Karpas-422 (cell line): ENCODE results near the gene LRRIQ1. TPM values are rescaled to one million over a fixed set of nuclear protein-coding genes. Genes with fewer than 3 reads are reported as not detected.

Source experiments
- DNase-seq: peaks from one replicate; pipeline ENCODE4 v3.0.0-alpha.2; 2015
- H2AFZ ChIP-seq: fragments of 200-600 bp; sonication (generic); 2 replicates; pipeline ENCODE4 v1.6.1; 2014; ENCODE audit warnings: antibody characterized with exemption, low read length, mixed read lengths
- H3K27ac ChIP-seq: fragments of 200-600 bp; sonication (generic); 2 replicates; pipeline ENCODE4 v1.5.1; 2014; ENCODE audit warnings: mild to moderate bottlenecking, low read length, moderate library complexity
- H3K27me3 ChIP-seq: fragments of 200-600 bp; sonication (generic); 2 replicates; pipeline ENCODE4 v1.6.1; 2014; ENCODE audit warnings: low read length, mixed read lengths
- H3K36me3 ChIP-seq: fragments of 200-600 bp; sonication (generic); 2 replicates; pipeline ENCODE4 v1.6.1; 2014; ENCODE audit warnings: low read length, mixed read lengths; ENCODE audit not compliant: insufficient read depth
- H3K4me1 ChIP-seq: fragments of 200-600 bp; sonication (generic); 2 replicates; pipeline ENCODE4 v1.6.1; 2014; ENCODE audit warnings: mild to moderate bottlenecking, low read length, mixed read lengths
- H3K4me2 ChIP-seq: fragments of 200-600 bp; sonication (generic); 2 replicates; pipeline ENCODE4 v1.6.1; 2014; ENCODE audit warnings: low read length, low read depth, mild to moderate bottlenecking; ENCODE audit not compliant: poor library complexity, severe bottlenecking
- H3K4me3 ChIP-seq: fragments of 200-600 bp; sonication (generic); 2 replicates; pipeline ENCODE4 v1.5.1; 2014; ENCODE audit warnings: mild to moderate bottlenecking, antibody characterized with exemption, low read length, mixed read lengths
- H3K79me2 ChIP-seq: fragments of 200-600 bp; sonication (generic); 2 replicates; pipeline ENCODE4 v1.6.1; 2014; ENCODE audit warnings: mild to moderate bottlenecking, low read length, mixed read lengths
- H3K9ac ChIP-seq: fragments of 200-600 bp; sonication (generic); 2 replicates; pipeline ENCODE4 v1.6.0; 2014; ENCODE audit warnings: low read length
- H3K9me2 ChIP-seq: fragments of 200-600 bp; sonication (generic), shearing (Covaris generic); replicated peaks from 2 replicates; pipeline ENCODE4 v1.6.0; 2014; ENCODE audit warnings: mild to moderate bottlenecking, low read length, moderate library complexity; ENCODE audit not compliant: insufficient read depth
- H3K9me3 ChIP-seq: fragments of 300-700, 200-600 bp; sonication (generic); 2 replicates; pipeline ENCODE4 v1.6.1; 2014; ENCODE audit warnings: low read length, mixed read lengths
- H4K20me1 ChIP-seq: fragments of 200-600 bp; sonication (generic); 2 replicates; pipeline ENCODE4 v1.6.1; 2014; ENCODE audit warnings: mild to moderate bottlenecking, antibody characterized with exemption, low read length, low read depth; ENCODE audit not compliant: insufficient read depth
- total RNA-seq: library from RNA; depleted of rRNA; stranded (reverse); fragments of >200 nt; shearing (Covaris generic); gene quantifications from 2 replicates; pipeline ENCODE4 v1.2.3, GENCODE V29; 2014; ENCODE audit warnings: low replicate concordance

Gene LRRIQ1
- total RNA-seq, 1 experiment from 2014 or later, result not detected

DNA sequence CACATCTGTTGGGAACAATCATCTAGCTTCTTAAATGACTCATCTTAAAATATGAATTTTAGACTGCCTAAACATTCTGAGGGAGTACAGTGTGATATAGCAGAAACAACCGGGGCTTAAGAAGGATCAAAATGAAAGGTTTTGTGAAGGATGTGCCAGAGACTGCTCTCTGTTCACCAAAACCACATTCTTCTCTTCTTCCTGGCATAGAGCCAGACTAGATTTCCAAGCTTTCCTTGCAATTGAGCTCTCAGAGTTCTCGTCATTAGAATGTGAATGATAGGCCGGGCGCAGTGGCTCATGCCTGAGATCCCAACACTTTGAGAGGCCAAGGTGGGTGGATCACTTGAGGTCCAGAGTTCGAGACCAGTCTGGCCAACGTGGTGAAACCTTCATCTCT is 94.5 kb downstream of the LRRIQ1 start:
- no peak for DNase-seq
- no peaks in the 10 kb centered on the region for H3K36me3 ChIP-seq
- no peak overlapping the region for H3K4me3 ChIP-seq

DNA sequence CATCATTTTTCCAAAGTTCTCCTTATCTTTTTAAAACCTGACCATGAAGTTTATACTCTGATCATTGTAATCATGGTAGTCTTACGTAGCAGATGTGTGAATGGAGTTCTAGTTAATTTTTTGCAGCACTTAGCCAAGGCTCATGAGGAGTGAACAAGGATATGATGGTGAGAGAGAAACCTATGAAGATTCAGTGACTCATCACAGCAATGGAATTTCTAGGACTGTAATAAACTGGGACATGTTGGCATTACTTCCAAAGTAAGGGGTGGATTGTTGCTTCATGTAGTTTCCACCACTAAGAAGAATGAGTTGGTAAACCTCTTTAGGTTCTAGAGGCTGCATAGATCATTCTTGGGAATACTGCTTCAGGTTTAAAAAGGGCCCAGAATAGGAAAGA is 102.7 kb downstream of the LRRIQ1 start:
- Histone ChIP-seq H3K9me2 (no peaks in the 10 kb centered on the region), H3K9ac (no peak overlapping the region), H3K4me2 (no peak overlapping the region), H3K79me2 (no peaks in the 10 kb centered on the region), H3K36me3 (no peaks in the 10 kb centered on the region), H3K4me1 (no peaks in the 10 kb centered on the region), H2AFZ (no peak overlapping the region), H3K27ac (no peak overlapping the region), H3K9me3 (peaks cover 13% of the 10 kb centered on the region; the same call in 1 of the 2 replicates), H3K4me3 (no peak overlapping the region), H4K20me1 (no peaks in the 10 kb centered on the region), H3K27me3 (no peaks in the 10 kb centered on the region)
- no peak for DNase-seq

More for the DNA sequence above, 94.5 kb downstream of the LRRIQ1 start:
- H3K27ac ChIP-seq, result no peak overlapping the region
- H3K9me2 ChIP-seq, result no peaks in the 10 kb centered on the region
- H3K9ac ChIP-seq, result no peak overlapping the region
- no peaks in the 10 kb centered on the region for H4K20me1 ChIP-seq
- H3K27me3 ChIP-seq, result no peaks in the 10 kb centered on the region
- H2AFZ ChIP-seq, result no peak overlapping the region
- H3K79me2 ChIP-seq, result no peaks in the 10 kb centered on the region
- peaks cover 4% of the 10 kb centered on the region; the same call in 1 of the 2 replicates for H3K9me3 ChIP-seq
- no peaks in the 10 kb centered on the region for H3K4me1 ChIP-seq
- H3K4me2 ChIP-seq, result no peak overlapping the region

DNA sequence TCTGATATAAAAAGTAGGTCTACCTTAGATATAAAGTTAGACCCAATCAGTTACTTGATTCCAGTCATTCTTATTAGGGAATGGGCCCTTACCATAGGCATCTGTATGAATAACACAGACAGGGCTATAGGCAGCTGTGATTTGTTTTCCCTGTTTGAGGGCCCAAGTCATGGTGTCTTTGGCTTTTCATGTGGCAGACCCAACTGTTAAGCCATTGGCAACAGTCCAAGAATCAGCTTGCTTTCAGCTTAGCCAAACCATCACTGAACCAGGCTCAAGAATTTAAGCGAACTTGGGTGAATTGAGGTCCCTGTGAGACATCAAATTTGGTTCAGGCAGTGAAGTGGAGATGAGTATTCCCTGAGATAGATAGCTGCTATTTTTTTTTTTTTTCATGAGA is 111.2 kb downstream of the LRRIQ1 start:
- H4K20me1 ChIP-seq, result no peaks in the 10 kb centered on the region
- H3K4me1 ChIP-seq, result no peaks in the 10 kb centered on the region
- DNase-seq, result no peak
- no peaks in the 10 kb centered on the region for H3K36me3 ChIP-seq
- no peaks in the 10 kb centered on the region for H3K9me2 ChIP-seq
- no peaks in the 10 kb centered on the region for H3K27me3 ChIP-seq
- no peak overlapping the region for H3K9ac ChIP-seq
- peaks cover 7% of the 10 kb centered on the region for H3K9me3 ChIP-seq
- H3K4me2 ChIP-seq, result no peak overlapping the region
- H3K4me3 ChIP-seq, result no peak overlapping the region
- no peaks in the 10 kb centered on the region for H3K79me2 ChIP-seq
- no peak overlapping the region for H3K27ac ChIP-seq
- H2AFZ ChIP-seq, result no peak overlapping the region

DNA sequence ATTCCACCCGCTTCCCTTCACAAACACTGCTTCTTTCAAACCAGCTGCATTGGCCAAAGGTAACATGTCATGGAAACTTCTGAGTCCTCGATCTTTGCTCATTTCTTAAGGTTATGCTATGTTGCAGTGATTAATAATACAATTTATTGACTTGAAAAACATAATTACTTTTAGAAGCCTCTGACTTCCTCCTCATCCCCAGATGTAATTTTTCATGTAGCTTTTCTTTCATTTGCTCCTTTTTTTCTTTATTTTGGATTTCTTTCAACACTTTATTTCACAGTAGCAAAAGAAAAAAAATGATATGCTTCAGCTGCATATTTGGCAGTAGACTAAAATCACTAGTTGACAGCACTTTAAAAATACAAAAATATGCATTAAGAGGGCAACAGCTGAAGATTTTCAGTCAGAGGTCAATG is 116.2 kb downstream of the LRRIQ1 start:
- no peaks in the 10 kb centered on the region for H3K27me3 ChIP-seq
- H3K9ac ChIP-seq, result no peak overlapping the region
- H3K36me3 ChIP-seq, result no peaks in the 10 kb centered on the region
- no peaks in the 10 kb centered on the region for H3K79me2 ChIP-seq
- no peak overlapping the region for H3K4me3 ChIP-seq
- no peaks in the 10 kb centered on the region for H3K9me2 ChIP-seq
- H4K20me1 ChIP-seq, result no peaks in the 10 kb centered on the region
- H3K4me1 ChIP-seq, result no peaks in the 10 kb centered on the region
- H3K4me2 ChIP-seq, result no peak overlapping the region
- no peak overlapping the region for H2AFZ ChIP-seq
- H3K27ac ChIP-seq, result no peak overlapping the region
- H3K9me3 ChIP-seq, result no peaks in the 10 kb centered on the region
- DNase-seq, result no peak

DNA sequence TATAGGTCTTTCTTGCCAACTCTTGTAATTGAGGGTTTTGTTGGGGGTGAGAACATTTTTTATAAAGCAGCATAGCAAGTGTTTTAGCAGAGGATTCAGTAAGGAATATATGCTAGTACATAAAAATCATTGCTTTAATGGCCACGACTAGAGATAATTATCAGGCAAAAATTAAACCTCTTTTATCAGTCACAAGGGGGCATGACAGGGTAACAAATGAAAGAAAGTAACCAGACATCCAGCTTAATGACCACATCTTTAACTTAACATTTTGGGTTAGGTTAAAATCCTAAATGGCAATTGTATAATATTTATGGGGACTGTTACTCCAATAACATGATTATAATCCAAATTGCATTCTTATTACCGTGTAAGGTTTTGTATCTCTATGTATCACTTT is 119.6 kb downstream of the LRRIQ1 start:
- no peak overlapping the region for H2AFZ ChIP-seq
- no peak overlapping the region for H3K9ac ChIP-seq
- no peaks in the 10 kb centered on the region for H3K36me3 ChIP-seq
- no peaks in the 10 kb centered on the region for H4K20me1 ChIP-seq
- H3K4me2 ChIP-seq, result no peak overlapping the region
- H3K4me1 ChIP-seq, result no peaks in the 10 kb centered on the region
- peaks cover 4% of the 10 kb centered on the region; the same call in 1 of the 2 replicates for H3K9me3 ChIP-seq
- no peaks in the 10 kb centered on the region for H3K27me3 ChIP-seq
- no peak overlapping the region for H3K4me3 ChIP-seq
- no peak overlapping the region for H3K27ac ChIP-seq
- DNase-seq, result peak; percentile 48
- no peaks in the 10 kb centered on the region for H3K9me2 ChIP-seq
- no peaks in the 10 kb centered on the region for H3K79me2 ChIP-seq

DNA sequence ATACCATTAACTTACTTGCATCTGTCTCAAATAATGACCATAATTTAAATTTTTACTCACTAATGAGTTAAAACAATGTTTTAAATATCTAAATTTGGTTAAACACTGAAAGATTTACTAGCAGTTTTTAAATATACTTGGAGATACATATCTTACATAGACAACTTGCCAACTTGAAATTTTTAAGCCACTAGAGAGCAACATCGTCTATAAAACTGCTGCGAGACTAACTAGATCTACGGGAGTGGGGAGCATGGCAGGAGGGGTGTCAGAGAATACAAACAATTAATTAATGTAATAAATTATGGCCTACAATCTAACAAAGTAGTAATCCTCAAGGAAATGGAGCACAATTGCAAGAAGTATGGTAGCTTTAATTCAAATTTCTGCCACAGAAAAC is 120.4 kb downstream of the LRRIQ1 start:
- Histone ChIP-seq H3K4me3 (no peak overlapping the region), H3K79me2 (no peaks in the 10 kb centered on the region), H4K20me1 (no peaks in the 10 kb centered on the region), H3K4me1 (no peaks in the 10 kb centered on the region), H2AFZ (no peak overlapping the region), H3K27ac (no peak overlapping the region), H3K4me2 (no peak overlapping the region), H3K9me2 (no peaks in the 10 kb centered on the region), H3K9me3 (peaks cover 4% of the 10 kb centered on the region; the same call in 1 of the 2 replicates), H3K9ac (no peak overlapping the region), H3K27me3 (no peaks in the 10 kb centered on the region), H3K36me3 (no peaks in the 10 kb centered on the region)
- DNase-seq, result no peak

DNA sequence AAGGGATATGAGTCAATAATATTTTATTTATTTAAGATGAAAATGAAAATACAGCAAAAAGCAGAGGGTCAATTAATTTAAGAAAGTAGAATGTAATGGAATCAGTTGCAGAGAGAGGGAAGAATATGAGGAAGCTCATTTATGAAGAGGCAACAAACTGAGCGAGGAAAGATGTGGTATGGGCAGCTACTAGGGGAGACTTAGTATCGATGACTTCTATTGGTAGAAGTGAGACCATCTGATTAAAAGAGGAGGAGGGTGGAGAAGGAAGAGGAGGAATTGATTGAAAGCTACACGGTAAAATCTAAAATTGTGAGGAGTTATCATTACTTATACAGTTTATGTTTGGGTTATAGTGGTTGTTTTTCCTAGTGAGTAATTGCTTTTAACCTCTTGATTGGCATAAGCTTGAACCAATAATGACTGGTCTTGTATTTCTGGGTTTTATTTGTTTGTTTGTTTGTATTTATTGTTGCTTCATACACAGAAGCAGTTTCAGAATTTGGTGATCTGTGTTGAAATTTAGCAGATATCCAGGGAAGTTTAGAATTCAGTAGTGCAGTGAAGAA is 121.0 kb downstream of the LRRIQ1 start:
- H3K9ac ChIP-seq, result no peak overlapping the region
- peaks cover 4% of the 10 kb centered on the region; the same call in 1 of the 2 replicates for H3K9me3 ChIP-seq
- no peaks in the 10 kb centered on the region for H3K36me3 ChIP-seq
- H3K27me3 ChIP-seq, result no peaks in the 10 kb centered on the region
- no peaks in the 10 kb centered on the region for H3K79me2 ChIP-seq
- H3K4me2 ChIP-seq, result no peak overlapping the region
- H3K27ac ChIP-seq, result no peak overlapping the region
- H3K4me1 ChIP-seq, result no peaks in the 10 kb centered on the region
- H4K20me1 ChIP-seq, result no peaks in the 10 kb centered on the region
- H3K4me3 ChIP-seq, result no peak overlapping the region
- no peak overlapping the region for H2AFZ ChIP-seq
- H3K9me2 ChIP-seq, result no peaks in the 10 kb centered on the region
- DNase-seq, result no peak

DNA sequence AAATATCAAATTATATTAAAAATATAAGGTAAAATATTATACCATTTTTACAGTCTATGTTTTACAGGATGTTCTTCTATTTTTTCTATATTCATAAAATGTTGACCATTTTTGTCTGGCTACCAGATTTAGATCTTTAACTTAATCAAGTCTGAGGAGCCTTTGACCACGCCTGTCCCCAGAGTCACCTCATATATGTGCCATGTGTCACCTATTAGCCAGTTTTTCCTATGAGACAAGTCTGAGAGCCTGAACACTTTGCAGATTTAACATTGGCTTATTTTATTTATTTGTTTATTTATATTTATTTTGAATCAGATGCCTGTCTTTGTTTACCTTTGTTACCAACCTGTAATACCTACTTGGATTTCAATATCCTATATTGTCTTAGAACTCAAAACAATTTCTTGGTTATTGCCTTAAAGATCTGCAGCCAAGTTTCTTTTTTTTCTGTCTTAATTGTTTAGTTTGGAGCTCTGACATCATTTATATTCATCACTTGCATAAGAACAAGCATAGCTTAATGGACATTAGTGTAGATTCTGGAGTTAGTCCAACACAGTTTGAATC is 127.7 kb downstream of the LRRIQ1 start:
- Histone ChIP-seq H4K20me1 (no peaks in the 10 kb centered on the region), H3K79me2 (no peaks in the 10 kb centered on the region), H3K9me2 (no peaks in the 10 kb centered on the region), H3K4me1 (no peaks in the 10 kb centered on the region), H3K27me3 (no peaks in the 10 kb centered on the region), H3K9me3 (peaks cover 4% of the 10 kb centered on the region; the same call in 1 of the 2 replicates), H3K36me3 (no peaks in the 10 kb centered on the region), H3K27ac (no peak overlapping the region), H3K4me3 (no peak overlapping the region), H3K4me2 (no peak overlapping the region), H3K9ac (no peak overlapping the region), H2AFZ (no peak overlapping the region)
- DNase-seq, result no peak
